Right cardiac atrium (tissue), 5 donors: Measurements from ENCODE around the gene TOMM22. TPM values are rescaled to one million over a fixed set of nuclear protein-coding genes. Genes with fewer than 3 reads are reported as not detected.

Experiments
- ATAC-seq, 2 donors: fragments of 200-7000 bp; cut with Tn5 transposase; one replicate each; pipeline versions ENCODE4 v1.8.0 to v1.9.1; 2020; ENCODE audit warnings: moderate library complexity in 2 of 2, mild to moderate bottlenecking in 1 of 2
- DNase-seq, 3 donors: peaks; one replicate each; pipeline ENCODE4 v3.0.0-alpha.2; 2020
- H3K27ac ChIP-seq: one replicate; pipeline ENCODE4 v1.5.1; 2013; ENCODE audit warnings: mild to moderate bottlenecking, low read length, control low read depth, moderate library complexity
- H3K27me3 ChIP-seq: one replicate; pipeline ENCODE4 v1.6.1; 2013; ENCODE audit not compliant: control insufficient read depth, insufficient read depth
- H3K4me1 ChIP-seq: one replicate; pipeline ENCODE4 v1.6.1; 2013; ENCODE audit warnings: low read length; ENCODE audit not compliant: control insufficient read depth, insufficient read depth
- H3K4me3 ChIP-seq: one replicate; pipeline ENCODE4 v1.5.1; 2013; ENCODE audit warnings: low read length, control low read depth
- H3K9me3 ChIP-seq: one replicate; pipeline ENCODE4 v1.6.1; 2013; ENCODE audit warnings: low read length; ENCODE audit not compliant: control insufficient read depth
- WGBS: extraction: QIAGEN DNeasy Blood & Tissue Kit; methylation state at CpG from one replicate; pipeline ENCODE4 v1.1.7; 2013; 5-methylcytosine and 5-hydroxymethylcytosine counted together
- intact Hi-C, 4 donors: fragments of 100-400 bp; cut with DNase I; formaldehyde crosslinking; loops; one replicate each; pipeline versions ENCODE4 v1.11.0 to v1.14.0; 2022 to 2023
- polyA plus RNA-seq: library from polyadenylated mRNA; stranded (reverse); fragments of 200-250 nt; gene quantifications from one replicate; pipeline ENCODE4 v1.2.3, GENCODE V29; 2013
- total RNA-seq, 4 donors: library from RNA; stranded (reverse); fragmentation: NEBNext Ultra II Directional; extraction: Animal tissue kit (Norgen Biotek cat#: 25700); gene quantifications; one replicate each; pipeline ENCODE4 v1.2.1, GENCODE V29; 2021
- donor health status: healthy with polysubstance abuse.
- donor health status: DM: no; HTN: yes; CAD: no.
- donor health status: DM: no; HTN: no; CAD: no.
- donor health status: DM: no; HTN: yes; CAD: no; lungs with severe emphysema.
- donor health status: DM: yes; HTN: yes; CAD: no.

Gene TOMM22
- total and polyA plus RNA-seq, 5 donors: 41.0 to 67.3 (median 59.5) TPM

GRCh38 chr22:38716271-38716670 is 34.5 kb downstream of the TOMM22 start:
- DNase-seq (no peak), ATAC-seq (no peak)
- 97% methylated on average over 10 of the region's 10 CpGs for WGBS
- Histone ChIP-seq H3K4me3 (no peak overlapping the region), H3K9me3 (no peaks in the 10 kb centered on the region), H3K27me3 (no peaks in the 10 kb centered on the region), H3K27ac (no peak overlapping the region), H3K4me1 (peaks cover 11% of the 10 kb centered on the region)
- intact Hi-C loops: no loop called here

GRCh38 chr22:38716826-38717225 is 35.1 kb downstream of the TOMM22 start:
- 95% methylated on average over 9 of the region's 9 CpGs for WGBS
- intact Hi-C loops: no loop called here

GRCh38 chr22:38717244-38717643 is 35.5 kb downstream of the TOMM22 start:
- Histone ChIP-seq H3K9me3 (no peaks in the 10 kb centered on the region), H3K27ac (no peak overlapping the region), H3K27me3 (no peaks in the 10 kb centered on the region), H3K4me3 (no peak overlapping the region), H3K4me1 (peaks cover 11% of the 10 kb centered on the region)
- WGBS: 91% methylated on average over 6 of the region's 6 CpGs
- ATAC-seq: no peak
- intact Hi-C loops: no loop called here
- DNase-seq: no peak

More at GRCh38 chr22:38716826-38717225, 35.1 kb downstream of the TOMM22 start:
- H3K27ac ChIP-seq: no peak overlapping the region
- ATAC-seq (no peak), DNase-seq (no peak)
- no peaks in the 10 kb centered on the region for H3K27me3 ChIP-seq
- no peak overlapping the region for H3K4me3 ChIP-seq
- H3K9me3 ChIP-seq: no peaks in the 10 kb centered on the region
- H3K4me1 ChIP-seq: peaks cover 11% of the 10 kb centered on the region

GRCh38 chr22:38718414-38718813 is 36.7 kb downstream of the TOMM22 start:
- WGBS: 29% methylated on average over 6 of the region's 6 CpGs
- peak; percentile 85 to 89 for ATAC-seq
- no peaks in the 10 kb centered on the region for H3K27me3 ChIP-seq
- no peaks in the 10 kb centered on the region for H3K9me3 ChIP-seq
- intact Hi-C loops: no loop called here
- no peak overlapping the region for H3K27ac ChIP-seq
- H3K4me1 ChIP-seq: peaks cover 5% of the 10 kb centered on the region
- DNase-seq: peak in 1 of 3 donors; percentile 62
- H3K4me3 ChIP-seq: no peak overlapping the region

- no peaks in the 10 kb centered on the region for H3K9me3 ChIP-seq
- no peak for DNase-seq
- no peak overlapping the region for H3K4me3 ChIP-seq
- no peaks in the 10 kb centered on the region for H3K27me3 ChIP-seq
- no peak for ATAC-seq
- H3K4me1 ChIP-seq: peaks cover 4% of the 10 kb centered on the region
- intact Hi-C loops: no loop called here
- no peak overlapping the region for H3K27ac ChIP-seq
- 89% methylated on average over 6 of the region's 6 CpGs for WGBS
These were observed 37.4 kb downstream of the TOMM22 start for GRCh38 chr22:38719196-38719595.

- H3K27ac ChIP-seq: no peak overlapping the region
- H3K4me1 ChIP-seq: no peaks in the 10 kb centered on the region
- no peaks in the 10 kb centered on the region for H3K27me3 ChIP-seq
- no peak overlapping the region for H3K4me3 ChIP-seq
- intact Hi-C loops: no loop called here
- ATAC-seq (no peak), DNase-seq (no peak)
- no peaks in the 10 kb centered on the region for H3K9me3 ChIP-seq
- WGBS: 90% methylated on average over 3 of the region's 3 CpGs
These were observed 38.6 kb downstream of the TOMM22 start for GRCh38 chr22:38720350-38720749.

GRCh38 chr22:38721551-38721950 is 39.8 kb downstream of the TOMM22 start:
- H3K27ac ChIP-seq: no peak overlapping the region
- ATAC-seq (no peak), DNase-seq (no peak)
- H3K9me3 ChIP-seq: no peaks in the 10 kb centered on the region
- no peak overlapping the region for H3K4me3 ChIP-seq
- WGBS: 92% methylated on average over 7 of the region's 7 CpGs
- intact Hi-C loops: no loop called here
- no peaks in the 10 kb centered on the region for H3K4me1 ChIP-seq
- no peaks in the 10 kb centered on the region for H3K27me3 ChIP-seq

GRCh38 chr22:38724176-38724575 is 42.4 kb downstream of the TOMM22 start:
- DNase-seq (peak in 1 of 3 donors; percentile 18), ATAC-seq (no peak)
- no peaks in the 10 kb centered on the region for H3K27me3 ChIP-seq
- no peak overlapping the region for H3K27ac ChIP-seq
- no peaks in the 10 kb centered on the region for H3K4me1 ChIP-seq
- no peak overlapping the region for H3K4me3 ChIP-seq
- 97% methylated on average over 7 of the region's 7 CpGs for WGBS
- H3K9me3 ChIP-seq: no peaks in the 10 kb centered on the region
- intact Hi-C loops: no loop called here

- DNase-seq (no peak), ATAC-seq (no peak)
- Histone ChIP-seq H3K9me3 (no peaks in the 10 kb centered on the region), H3K27ac (no peak overlapping the region), H3K4me1 (no peaks in the 10 kb centered on the region), H3K27me3 (no peaks in the 10 kb centered on the region), H3K4me3 (no peak overlapping the region)
- intact Hi-C loops: no loop called here
- WGBS: 78% methylated on average over 3 of the region's 3 CpGs
These were observed 43.3 kb downstream of the TOMM22 start for GRCh38 chr22:38724926-38725571.

GRCh38 chr22:38725900-38726655 is 44.3 kb downstream of the TOMM22 start:
- WGBS: 93% methylated on average over 18 of the region's 18 CpGs
- intact Hi-C loops: no loop called here
- H3K27ac ChIP-seq: no peak overlapping the region

GRCh38 chr22:38727123-38727522 is 45.4 kb downstream of the TOMM22 start:
- WGBS: 96% methylated on average over 12 of the region's 12 CpGs
- DNase-seq: no peak
- Histone ChIP-seq H3K27ac (no peak overlapping the region), H3K27me3 (no peaks in the 10 kb centered on the region), H3K4me1 (no peaks in the 10 kb centered on the region), H3K4me3 (no peak overlapping the region), H3K9me3 (no peaks in the 10 kb centered on the region)
- intact Hi-C loops: no loop called here
- no peak for ATAC-seq

More at GRCh38 chr22:38725900-38726655, 44.3 kb downstream of the TOMM22 start:
- ATAC-seq: no peak
- Histone ChIP-seq H3K4me1 (no peaks in the 10 kb centered on the region), H3K27me3 (no peaks in the 10 kb centered on the region), H3K9me3 (no peaks in the 10 kb centered on the region), H3K4me3 (no peak overlapping the region)
- DNase-seq: no peak
